Measurements from ENCODE around the gene MXRA7.

The MXRA7 gene

DNA sequence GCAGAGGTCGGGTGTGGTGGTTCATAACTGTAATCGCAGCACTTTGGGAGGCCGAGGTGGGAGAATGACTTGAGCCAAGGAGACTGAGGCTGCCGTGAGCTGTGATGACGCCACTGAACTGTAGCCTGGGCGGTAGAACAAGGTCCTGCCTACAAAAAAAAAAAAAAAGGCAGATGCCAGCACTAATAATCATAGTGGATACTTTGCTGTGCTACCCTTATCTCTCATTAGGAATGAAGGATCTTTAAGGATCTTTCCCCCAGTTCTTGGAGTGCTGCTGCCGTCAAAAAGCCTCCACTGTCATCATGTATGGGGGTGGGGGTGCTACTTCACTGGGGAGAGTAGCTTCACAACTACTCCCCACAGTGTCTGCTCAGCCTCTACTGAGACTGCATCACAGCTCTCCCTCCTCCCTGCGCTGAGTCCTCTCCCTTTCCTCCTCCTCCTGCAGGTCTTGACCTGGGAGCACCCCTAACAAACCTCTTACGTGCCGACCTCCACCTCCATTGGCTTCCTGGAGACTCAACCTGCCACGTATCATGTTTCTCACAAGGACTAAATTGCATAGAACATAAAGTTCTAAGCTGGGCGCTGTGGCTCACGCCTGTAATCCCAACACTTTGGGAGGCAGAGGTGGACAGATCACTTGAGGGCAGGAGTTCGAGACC lies 42.8 kb downstream of the MXRA7 start:
- no peaks in the 10 kb centered on the region for H3K36me3 ChIP-seq (replicated peaks; ENCODE audit: low read depth, low read length)
- no peak for TF ChIP-seq EZH2phosphoT487 (IDR thresholded peaks at IDR 0.05; ENCODE audit: low read depth)
- TF ChIP-seq, protein P1, sequence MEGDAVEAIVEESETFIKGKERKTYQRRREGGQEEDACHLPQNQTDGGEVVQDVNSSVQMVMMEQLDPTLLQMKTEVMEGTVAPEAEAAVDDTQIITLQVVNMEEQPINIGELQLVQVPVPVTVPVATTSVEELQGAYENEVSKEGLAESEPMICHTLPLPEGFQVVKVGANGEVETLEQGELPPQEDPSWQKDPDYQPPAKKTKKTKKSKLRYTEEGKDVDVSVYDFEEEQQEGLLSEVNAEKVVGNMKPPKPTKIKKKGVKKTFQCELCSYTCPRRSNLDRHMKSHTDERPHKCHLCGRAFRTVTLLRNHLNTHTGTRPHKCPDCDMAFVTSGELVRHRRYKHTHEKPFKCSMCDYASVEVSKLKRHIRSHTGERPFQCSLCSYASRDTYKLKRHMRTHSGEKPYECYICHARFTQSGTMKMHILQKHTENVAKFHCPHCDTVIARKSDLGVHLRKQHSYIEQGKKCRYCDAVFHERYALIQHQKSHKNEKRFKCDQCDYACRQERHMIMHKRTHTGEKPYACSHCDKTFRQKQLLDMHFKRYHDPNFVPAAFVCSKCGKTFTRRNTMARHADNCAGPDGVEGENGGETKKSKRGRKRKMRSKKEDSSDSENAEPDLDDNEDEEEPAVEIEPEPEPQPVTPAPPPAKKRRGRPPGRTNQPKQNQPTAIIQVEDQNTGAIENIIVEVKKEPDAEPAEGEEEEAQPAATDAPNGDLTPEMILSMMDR (IDR thresholded peaks at IDR 0.05; ENCODE audit: low read depth, low read length), result no peak
- H3K27me3 ChIP-seq (ENCODE audit: low read depth, low read length), result 0 out of 2 replicates have a peak, but pooled peaks cover 6% of the 10 kb centered on the region
- H3K79me2 ChIP-seq (ENCODE audit: low read length), result 0 out of 2 replicates have a peak, but pooled peaks cover 2% of the 10 kb centered on the region
- no peaks in the 10 kb centered on the region for H4K20me1 ChIP-seq (ENCODE audit: insufficient read depth, low read length)
- no peak overlapping the region for H3K4me2 ChIP-seq (ENCODE audit: low read length)
- no peak overlapping the region for H2AFZ ChIP-seq (ENCODE audit: low read depth, low read length)
- no peaks in the 10 kb centered on the region for H3K9me3 ChIP-seq (ENCODE audit: insufficient read depth, low read length)
- no peak overlapping the region for H3K27ac ChIP-seq (ENCODE audit: low read length)
- H3K4me1 ChIP-seq (ENCODE audit: low read length), result peaks cover 18% of the 10 kb centered on the region
- H3K4me3 ChIP-seq (ENCODE audit: low read length), result no peak overlapping the region
- H3K9ac ChIP-seq (ENCODE audit: low read length), result no peak overlapping the region

DNA sequence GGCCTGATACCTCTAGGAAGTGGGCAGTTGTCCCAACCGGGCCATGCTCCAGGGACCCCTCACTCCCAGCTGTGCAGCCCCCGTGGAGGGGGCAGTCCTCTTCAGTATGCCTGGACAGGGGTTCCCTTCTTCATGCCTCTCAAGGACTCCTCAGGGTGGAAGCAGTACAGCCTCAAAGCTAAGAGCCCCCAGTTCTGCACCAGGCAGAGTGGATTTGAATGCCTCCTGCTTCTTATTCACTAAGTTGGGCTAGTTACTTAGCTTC lies 43.3 kb downstream of the MXRA7 start:
- TF ChIP-seq, protein P1 (IDR thresholded peaks at IDR 0.05; ENCODE audit: low read depth, low read length), result no peak
- no peak for TF ChIP-seq EZH2phosphoT487 (IDR thresholded peaks at IDR 0.05; ENCODE audit: low read depth)
- Histone ChIP-seq H2AFZ (ENCODE audit: low read depth, low read length) (no peak overlapping the region), H4K20me1 (ENCODE audit: insufficient read depth, low read length) (no peaks in the 10 kb centered on the region), H3K4me3 (ENCODE audit: low read length) (no peak overlapping the region), H3K9ac (ENCODE audit: low read length) (no peak overlapping the region), H3K9me3 (ENCODE audit: insufficient read depth, low read length) (no peaks in the 10 kb centered on the region), H3K4me2 (ENCODE audit: low read length) (no peak overlapping the region), H3K4me1 (ENCODE audit: low read length) (peaks cover 14% of the 10 kb centered on the region), H3K79me2 (ENCODE audit: low read length) (0 out of 2 replicates have a peak, but pooled peaks cover 2% of the 10 kb centered on the region), H3K27ac (ENCODE audit: low read length) (no peak overlapping the region), H3K27me3 (ENCODE audit: low read depth, low read length) (0 out of 2 replicates have a peak, but pooled peaks cover 6% of the 10 kb centered on the region), H3K36me3 (replicated peaks; ENCODE audit: low read depth, low read length) (no peaks in the 10 kb centered on the region)

DNA sequence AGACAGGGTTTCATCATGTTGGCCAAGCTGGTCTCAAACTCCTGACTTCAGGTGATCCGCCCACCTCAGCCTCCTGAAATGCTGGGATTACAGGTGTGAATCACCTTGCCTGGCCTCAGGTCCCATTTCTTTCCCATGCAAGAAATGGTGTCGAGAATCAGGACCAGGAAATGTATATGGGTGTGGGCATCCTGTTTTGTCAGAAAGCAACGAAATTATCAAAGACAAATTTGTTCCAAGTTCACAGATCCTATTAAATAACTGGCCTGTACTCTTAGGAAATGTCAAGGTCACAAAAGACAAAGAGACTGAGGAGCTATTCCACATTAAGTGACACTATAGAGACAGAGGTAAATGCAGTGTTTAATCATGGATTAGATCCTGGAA lies 50.1 kb downstream of the MXRA7 start:
- H3K27me3 ChIP-seq (ENCODE audit: low read depth, low read length), result no peaks in the 10 kb centered on the region
- H3K4me3 ChIP-seq (ENCODE audit: low read length), result no peak overlapping the region
- no peak overlapping the region for H2AFZ ChIP-seq (ENCODE audit: low read depth, low read length)
- no peaks in the 10 kb centered on the region for H3K9me3 ChIP-seq (ENCODE audit: insufficient read depth, low read length)
- no peaks in the 10 kb centered on the region for H3K4me1 ChIP-seq (ENCODE audit: low read length)
- TF ChIP-seq EZH2phosphoT487 (IDR thresholded peaks at IDR 0.05; ENCODE audit: low read depth), result no peak
- TF ChIP-seq, protein P1 (IDR thresholded peaks at IDR 0.05; ENCODE audit: low read depth, low read length), result no peak
- H3K9ac ChIP-seq (ENCODE audit: low read length), result no peak overlapping the region
- H3K27ac ChIP-seq (ENCODE audit: low read length), result no peak overlapping the region
- H3K36me3 ChIP-seq (replicated peaks; ENCODE audit: low read depth, low read length), result no peaks in the 10 kb centered on the region
- H4K20me1 ChIP-seq (ENCODE audit: insufficient read depth, low read length), result no peaks in the 10 kb centered on the region
- H3K79me2 ChIP-seq (ENCODE audit: low read length), result no peaks in the 10 kb centered on the region
- no peak overlapping the region for H3K4me2 ChIP-seq (ENCODE audit: low read length)

DNA sequence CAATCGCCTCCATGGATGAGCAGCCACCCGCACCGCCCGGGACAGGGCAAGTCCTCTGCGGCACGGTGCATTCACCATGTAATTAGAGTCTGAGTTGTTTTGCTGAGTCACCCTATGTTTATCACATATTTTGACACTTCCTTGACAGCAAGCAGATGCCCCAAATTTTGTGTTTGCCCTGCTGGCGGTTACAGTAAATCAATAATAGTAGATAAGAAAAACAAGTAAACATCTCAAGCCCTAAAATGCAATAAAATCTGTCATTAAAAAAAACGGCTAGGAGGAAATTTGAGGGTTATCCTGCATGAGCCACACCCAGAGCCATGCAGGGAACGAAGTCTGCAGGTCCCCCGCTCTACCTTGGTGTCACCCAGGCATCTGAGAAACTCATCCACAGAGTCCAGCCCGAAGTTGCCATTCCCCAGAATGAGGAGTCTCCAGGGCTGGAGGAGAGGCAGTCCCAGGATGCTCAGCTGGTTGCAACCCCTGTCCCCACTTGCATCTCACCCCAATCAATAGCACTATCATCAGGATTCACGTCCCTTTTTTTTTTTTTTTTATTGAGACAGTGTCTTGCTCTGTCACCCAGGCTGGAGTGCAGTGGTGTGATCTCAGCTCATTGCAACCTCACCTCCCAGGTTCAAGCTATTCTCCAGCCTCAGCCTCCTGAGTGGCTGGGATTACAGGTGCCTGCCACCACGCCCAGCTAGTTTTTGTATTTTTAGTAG lies 50.7 kb downstream of the MXRA7 start:
- TF ChIP-seq, protein P1 (IDR thresholded peaks at IDR 0.05; ENCODE audit: low read depth, low read length), result no peak
- no peak for TF ChIP-seq EZH2phosphoT487 (IDR thresholded peaks at IDR 0.05; ENCODE audit: low read depth)
- H3K4me3 ChIP-seq (ENCODE audit: low read length), result no peak overlapping the region
- no peak overlapping the region for H3K9ac ChIP-seq (ENCODE audit: low read length)
- H2AFZ ChIP-seq (ENCODE audit: low read depth, low read length), result no peak overlapping the region
- H3K27me3 ChIP-seq (ENCODE audit: low read depth, low read length), result no peaks in the 10 kb centered on the region
- no peak overlapping the region for H3K4me2 ChIP-seq (ENCODE audit: low read length)
- no peak overlapping the region for H3K27ac ChIP-seq (ENCODE audit: low read length)
- H3K36me3 ChIP-seq (replicated peaks; ENCODE audit: low read depth, low read length), result no peaks in the 10 kb centered on the region
- H3K4me1 ChIP-seq (ENCODE audit: low read length), result no peaks in the 10 kb centered on the region
- H3K79me2 ChIP-seq (ENCODE audit: low read length), result no peaks in the 10 kb centered on the region
- no peaks in the 10 kb centered on the region for H4K20me1 ChIP-seq (ENCODE audit: insufficient read depth, low read length)
- no peaks in the 10 kb centered on the region for H3K9me3 ChIP-seq (ENCODE audit: insufficient read depth, low read length)

Data from OCI-LY3 (cell line).